Right lobe of liver (tissue), 4 donors: Measurements from ENCODE around the gene INO80C.

Source experiments
- POLR2A ChIP-seq: fragments of 450-650 bp; IDR thresholded peaks from one replicate; pipeline ENCODE4 v1.6.1; 2017; ENCODE audit warnings: antibody characterized with exemption, mild to moderate bottlenecking
- TF ChIP-seq, protein P1 (sequence below), 4 donors: fragments of 200-600 bp in 3 of 4; fragments of 450-650 bp in 1 of 4; IDR thresholded peaks; one replicate each; pipeline versions ENCODE4 v1.5.1 to v1.8.0; 2016 to 2022; ENCODE audit warnings: antibody characterized with exemption in 4 of 4, mild to moderate bottlenecking in 2 of 4
- donor health status: DM: no; HTN: no; CAD: no.
- donor health status: DM: no; HTN: no; CAD: no.
- donor health status: DM: no; HTN: yes; CAD: no.

DNA sequence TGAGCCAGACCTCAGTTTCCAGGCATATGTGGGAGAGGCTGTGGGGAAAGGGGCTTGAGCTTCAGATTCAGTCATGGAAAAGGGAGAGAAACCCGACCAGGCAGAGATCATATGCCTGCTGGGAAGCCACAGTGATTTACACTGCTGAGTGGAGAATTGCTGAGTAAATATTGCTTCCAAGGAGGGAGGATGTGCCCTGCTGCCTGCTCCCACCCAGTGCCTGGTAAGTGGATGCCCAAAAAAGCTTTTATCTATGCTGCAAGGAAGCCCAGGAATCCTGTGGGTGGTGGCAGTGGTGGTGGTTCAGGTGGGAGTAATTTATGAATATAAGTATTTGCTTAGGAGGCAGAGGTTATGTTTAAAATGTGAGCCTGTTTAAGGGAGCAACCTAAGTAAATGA, 39.5 kb downstream of the INO80C start:
- TF ChIP-seq, protein P1, sequence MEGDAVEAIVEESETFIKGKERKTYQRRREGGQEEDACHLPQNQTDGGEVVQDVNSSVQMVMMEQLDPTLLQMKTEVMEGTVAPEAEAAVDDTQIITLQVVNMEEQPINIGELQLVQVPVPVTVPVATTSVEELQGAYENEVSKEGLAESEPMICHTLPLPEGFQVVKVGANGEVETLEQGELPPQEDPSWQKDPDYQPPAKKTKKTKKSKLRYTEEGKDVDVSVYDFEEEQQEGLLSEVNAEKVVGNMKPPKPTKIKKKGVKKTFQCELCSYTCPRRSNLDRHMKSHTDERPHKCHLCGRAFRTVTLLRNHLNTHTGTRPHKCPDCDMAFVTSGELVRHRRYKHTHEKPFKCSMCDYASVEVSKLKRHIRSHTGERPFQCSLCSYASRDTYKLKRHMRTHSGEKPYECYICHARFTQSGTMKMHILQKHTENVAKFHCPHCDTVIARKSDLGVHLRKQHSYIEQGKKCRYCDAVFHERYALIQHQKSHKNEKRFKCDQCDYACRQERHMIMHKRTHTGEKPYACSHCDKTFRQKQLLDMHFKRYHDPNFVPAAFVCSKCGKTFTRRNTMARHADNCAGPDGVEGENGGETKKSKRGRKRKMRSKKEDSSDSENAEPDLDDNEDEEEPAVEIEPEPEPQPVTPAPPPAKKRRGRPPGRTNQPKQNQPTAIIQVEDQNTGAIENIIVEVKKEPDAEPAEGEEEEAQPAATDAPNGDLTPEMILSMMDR (IDR thresholded peaks at IDR 0.05) = no peak
- TF ChIP-seq POLR2A = no peak
